HG02885 (cell line): ENCODE data around the gene DHX16.

Experiments
- ATAC-seq: cut with Tn5 transposase; IDR thresholded peaks from one replicate; pipeline ENCODE4 v1.9.1; 2021; ENCODE audit warnings: mild to moderate bottlenecking; ENCODE audit not compliant: unreplicated experiment, poor library complexity

The DHX16 gene

GRCh38 chr6:30643656-30644055 lies 29.1 kb downstream of the DHX16 start:
- no peak for ATAC-seq

DNA sequence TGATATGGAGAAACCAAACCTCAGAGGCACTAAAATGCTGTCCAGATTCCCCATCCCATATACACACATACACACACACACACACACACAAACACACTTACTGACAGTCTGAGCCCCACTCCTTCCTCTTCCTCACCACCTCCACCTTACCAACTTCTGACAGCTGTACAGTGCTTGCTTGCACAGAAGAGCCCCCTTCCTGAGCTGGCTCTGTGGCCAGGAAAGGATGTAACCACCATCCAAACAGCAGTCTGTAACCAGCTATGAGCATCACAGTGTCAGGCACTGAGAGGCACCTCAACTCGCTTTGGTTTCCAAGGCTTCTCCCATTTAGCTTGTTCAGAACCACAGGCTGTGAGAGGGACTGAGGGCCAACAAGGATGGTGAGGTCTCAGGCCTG lies 31.8 kb downstream of the DHX16 start:
- ATAC-seq: no peak

DNA sequence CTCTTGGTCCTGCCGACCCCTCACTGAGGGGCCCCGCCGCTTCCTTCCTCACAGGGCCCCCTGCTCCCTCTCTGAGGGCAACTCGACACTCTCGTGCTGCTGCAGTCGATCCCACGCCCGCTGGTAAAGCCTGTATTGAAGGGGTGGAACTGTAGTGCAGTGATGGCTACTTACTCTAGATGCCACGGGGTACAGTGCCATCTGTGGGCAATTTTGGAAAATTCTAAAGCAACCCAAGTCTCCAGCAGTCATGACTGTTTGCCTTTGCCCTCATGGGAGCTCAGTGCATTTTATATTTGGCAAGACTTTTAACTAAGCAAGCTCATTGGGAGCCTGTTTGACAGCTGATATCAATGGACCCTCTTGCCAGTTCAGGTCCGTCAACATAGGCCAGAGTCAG lies 32.3 kb downstream of the DHX16 start:
- ATAC-seq: no peak

DNA sequence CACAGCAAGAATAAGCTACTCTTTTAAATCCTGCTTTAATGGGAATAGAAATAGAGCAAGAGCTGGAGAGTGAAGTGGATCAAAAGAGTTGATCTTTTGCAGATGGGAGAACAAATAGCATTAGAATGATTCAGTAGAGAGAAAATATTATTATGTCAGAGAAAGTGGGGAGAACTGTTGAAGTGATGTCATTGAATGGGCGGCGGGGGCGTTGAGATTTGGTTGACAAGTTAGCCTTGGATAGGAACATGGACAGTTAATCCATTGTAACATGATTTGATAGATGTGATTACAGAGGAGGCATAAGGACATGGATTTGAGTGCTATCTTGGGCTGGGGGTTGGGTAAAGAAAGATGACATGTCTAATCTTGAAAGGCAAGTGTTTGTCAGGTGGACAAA lies 37.0 kb downstream of the DHX16 start:
- no peak for ATAC-seq

DNA sequence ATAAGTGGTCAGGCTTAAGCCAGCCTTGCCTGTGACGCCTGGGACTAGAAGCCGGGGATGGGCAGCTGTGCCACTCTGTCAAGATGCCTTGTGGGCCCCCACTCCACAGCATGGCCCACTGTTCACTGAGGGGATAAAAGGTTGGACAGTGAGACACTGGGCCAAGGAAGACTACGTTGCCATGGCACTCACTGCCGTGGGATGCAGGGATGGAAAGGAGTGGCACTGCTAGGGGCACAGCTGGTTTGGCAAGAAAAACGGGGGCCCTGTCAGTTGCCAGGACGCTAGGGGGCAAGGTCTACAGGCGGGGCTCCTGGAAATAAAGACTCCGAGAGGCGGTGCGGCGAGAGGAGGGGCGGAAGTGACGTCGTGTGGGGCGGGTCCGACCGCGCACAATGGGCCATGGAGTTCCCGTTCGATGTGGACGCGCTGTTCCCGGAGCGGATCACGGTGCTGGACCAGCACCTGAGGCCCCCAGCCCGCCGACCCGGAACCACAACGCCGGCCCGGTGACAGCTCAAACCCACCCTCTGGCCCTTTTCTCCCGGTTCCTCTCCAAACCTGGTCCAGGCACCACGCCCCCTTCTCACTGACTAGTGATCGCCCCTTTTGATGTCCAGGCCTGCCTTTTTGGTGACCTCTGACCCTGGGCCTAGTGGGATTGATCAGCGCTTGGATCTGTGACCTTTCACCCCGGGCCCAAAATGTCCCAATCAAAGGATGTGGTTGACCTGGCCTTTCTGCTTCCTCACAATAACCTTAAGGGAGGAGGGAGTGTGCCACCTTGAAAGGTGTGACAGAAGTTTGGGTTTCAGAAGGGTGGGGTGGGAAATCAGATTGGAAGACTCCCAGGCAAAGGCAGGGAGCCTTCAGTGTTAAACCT lies 46.1 kb downstream of the DHX16 start, which contains the start of gene ATAT1:
Gene ATAT1 (plus strand): TSS at position 391 of the 883 bp plus-strand sequence.
- peak; percentile 88 for ATAC-seq

DNA sequence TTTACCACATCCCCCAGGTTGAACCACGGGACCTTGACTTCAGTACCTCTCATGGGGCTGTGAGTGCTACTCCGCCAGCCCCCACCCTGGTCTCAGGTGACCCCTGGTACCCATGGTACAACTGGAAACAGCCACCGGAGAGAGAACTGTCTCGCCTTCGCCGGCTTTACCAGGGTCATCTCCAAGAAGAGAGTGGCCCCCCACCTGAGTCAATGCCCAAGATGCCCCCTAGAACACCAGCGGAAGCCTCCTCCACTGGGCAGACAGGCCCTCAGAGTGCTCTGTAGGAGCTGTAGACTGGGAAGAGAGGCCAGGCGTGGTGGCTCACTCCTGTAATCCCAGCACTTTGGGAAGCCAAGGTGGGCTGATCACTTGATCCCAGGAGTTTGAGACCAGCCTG lies 47.3 kb downstream of the DHX16 start:
- ATAC-seq: no peak

DNA sequence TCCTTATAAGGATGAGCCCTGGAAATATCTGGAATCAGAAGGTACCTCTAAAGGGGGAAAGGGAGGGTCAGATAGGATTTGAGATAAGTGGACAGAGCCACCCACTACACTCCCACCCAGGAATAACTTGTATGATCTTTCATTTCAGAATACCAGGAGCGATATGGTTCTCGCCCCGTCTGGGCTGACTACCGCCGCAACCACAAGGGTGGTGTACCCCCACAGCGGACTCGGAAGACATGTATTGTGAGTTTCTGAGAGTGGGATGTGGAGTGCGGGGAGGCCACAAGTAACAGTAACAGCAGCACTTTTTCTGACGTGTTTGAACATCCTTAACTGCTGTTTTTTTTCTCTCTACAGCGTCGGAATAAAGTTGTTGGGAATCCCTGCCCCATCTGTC lies 53.2 kb downstream of the DHX16 start:
- no peak for ATAC-seq

DNA sequence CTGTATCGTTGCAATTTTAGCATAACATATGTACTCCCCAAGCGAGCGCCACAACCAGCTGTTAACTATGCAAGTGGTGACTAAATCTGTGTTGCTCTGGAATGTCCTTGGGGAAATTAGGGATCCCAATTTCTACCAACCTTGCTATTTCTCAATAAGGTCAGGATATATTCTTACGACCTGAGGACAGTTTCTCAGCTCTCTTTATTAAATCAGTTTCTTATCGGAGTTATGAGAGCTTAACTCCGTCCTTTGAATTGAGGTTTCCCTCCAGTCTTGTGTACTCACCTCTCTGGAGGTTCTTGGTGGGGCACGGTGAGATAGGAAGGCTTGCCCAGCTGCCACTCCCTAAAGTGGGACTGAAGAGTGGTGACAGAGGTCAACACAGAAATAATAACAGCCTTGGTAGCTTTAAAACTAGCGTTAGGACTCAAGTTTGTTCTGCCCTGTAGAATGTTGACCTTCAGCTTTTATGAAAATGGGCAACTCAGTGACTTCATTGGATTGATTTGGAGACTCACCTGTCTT lies 54.5 kb downstream of the DHX16 start:
- no peak for ATAC-seq

- ATAC-seq: peak; percentile 77
These were observed 55.1 kb downstream of the DHX16 start, which contains the start of gene MRPS18B for GRCh38 chr6:30617565-30618269. Gene MRPS18B, plus strand, starts transcription at chr6:30617840. Its CDS starts 26 bp downstream, at chr6:30617866.

GRCh38 chr6:30616811-30617564 lies 55.8 kb downstream of the DHX16 start, which contains the start of gene PPP1R10:
Gene PPP1R10, minus strand, starts transcription at chr6:30617243. Its CDS starts 7,299 bp downstream, at chr6:30609944.
- ATAC-seq: peak; percentile 85

DNA sequence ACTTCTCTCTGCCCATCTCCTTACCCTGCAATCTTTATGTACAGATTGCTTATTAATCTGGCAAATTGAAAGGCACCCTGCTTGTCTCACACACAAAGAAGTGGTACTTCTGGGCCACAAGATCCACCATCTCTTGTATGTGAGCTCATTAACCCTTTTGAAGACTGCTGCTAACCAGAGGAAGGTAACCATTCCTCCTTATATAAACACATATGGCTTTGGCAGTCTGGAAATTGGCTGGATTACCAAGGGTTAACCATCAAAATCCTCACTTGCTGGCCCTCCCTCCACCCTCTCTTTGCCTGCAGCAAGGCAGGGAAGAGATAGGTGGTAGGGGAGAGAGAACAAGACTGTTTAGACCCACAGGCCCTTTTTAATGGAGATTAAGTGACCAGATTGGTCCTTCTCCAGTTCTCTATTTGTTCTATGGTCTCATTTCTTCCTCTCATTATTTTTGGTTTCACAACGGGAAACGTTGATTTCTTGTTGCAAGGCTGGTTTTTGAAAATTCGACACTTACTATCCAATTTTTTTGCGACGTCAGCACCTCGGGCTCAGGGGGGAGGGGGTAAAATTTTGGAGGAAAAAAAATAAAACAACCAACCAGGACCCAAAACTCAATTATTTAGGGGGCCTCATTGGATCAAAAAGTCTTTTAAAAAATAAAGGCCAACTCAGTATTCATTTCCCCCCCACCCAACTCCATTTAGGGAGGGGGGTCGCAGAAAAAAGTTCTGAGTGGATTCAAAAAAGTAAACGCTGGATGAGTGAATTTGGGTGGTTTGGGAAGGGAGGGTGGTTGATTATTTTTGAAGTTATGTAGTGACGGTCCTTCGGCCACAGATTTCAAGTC lies 56.6 kb downstream of the DHX16 start:
- no peak for ATAC-seq

GRCh38 chr6:30615219-30615957 lies 57.4 kb downstream of the DHX16 start:
- no peak for ATAC-seq

DNA sequence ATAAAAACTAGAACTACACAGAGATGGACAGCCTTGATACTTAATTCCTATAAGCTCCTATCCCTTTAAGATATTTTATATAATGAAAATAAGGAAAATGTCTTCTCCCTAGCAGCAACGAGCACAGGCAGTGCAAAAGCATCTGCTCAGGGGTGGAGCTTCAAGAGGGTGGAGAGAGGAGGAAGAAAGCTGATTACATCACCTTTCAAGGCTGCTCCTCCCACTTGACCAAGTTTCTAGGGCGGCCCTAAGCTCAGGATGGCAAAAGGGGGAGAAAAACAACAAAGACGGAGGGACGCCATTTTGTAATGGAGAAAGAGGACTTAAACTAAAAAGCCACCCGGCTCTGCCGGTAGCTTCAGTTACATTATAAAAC lies 58.0 kb downstream of the DHX16 start:
- peak; percentile 48 for ATAC-seq

GRCh38 chr6:30614044-30614842 lies 58.6 kb downstream of the DHX16 start:
- no peak for ATAC-seq

DNA sequence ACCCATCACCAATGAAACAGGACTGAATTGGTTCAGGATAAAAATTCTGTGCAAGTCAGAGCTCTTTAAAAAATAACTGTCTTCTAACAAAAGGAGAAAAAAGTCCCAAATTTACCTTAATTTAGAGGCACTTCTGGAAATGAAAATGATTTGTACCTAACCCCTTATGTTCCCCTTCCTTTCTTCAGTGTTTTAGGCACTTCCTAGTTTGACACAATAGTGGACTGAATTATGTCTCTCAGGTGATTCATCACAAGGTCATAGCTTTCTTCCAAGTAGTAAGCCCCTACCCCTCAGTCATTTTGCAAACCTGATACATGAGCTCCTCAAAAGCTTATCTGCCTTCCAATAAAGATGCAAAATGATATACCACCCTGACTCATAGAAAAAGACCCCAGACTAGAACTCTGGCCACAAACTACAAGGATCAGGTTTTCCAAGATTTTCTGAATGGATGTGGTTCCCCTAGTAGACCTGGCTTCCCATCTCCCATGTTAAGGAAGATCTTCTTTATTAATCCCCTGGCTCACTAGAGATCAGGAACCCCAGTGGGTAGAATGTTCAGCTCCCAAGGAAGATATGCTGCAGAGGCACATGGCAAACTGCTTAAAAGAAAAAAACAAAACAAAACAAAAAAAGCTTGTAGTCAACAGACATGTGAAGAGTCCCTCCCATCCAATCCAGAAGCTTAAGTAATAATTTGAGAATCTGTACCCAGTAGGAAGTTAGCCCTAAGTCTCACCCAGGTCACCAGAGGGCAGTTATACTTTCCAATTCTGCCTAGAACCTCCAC lies 59.4 kb downstream of the DHX16 start:
- ATAC-seq: no peak

DNA sequence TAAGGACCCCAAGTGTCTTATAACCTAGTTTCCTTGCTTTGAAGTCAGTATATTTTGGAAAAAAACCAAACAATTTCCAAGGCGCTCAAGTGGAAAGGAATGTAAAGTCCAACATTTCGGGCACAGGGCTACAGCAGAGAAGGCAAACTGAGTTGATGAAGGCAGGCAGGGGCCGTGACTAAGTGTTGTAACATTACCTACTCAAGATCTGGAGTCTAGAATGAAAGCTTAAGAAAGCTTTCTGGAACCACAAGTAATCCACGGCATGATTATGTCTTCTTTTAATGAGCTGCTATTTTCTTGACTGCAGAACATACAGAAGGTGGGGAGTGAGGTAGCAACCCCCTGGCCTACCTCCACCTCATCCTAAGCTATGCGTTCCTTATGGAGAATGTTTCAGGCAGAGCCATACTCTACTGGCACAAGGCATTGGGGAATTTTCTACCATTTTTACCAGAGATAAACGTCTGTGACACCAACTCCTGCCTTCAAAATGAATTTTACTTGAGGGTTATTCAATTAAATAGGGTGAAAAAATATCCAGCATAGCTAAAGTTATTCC lies 60.0 kb downstream of the DHX16 start:
- ATAC-seq: no peak

DNA sequence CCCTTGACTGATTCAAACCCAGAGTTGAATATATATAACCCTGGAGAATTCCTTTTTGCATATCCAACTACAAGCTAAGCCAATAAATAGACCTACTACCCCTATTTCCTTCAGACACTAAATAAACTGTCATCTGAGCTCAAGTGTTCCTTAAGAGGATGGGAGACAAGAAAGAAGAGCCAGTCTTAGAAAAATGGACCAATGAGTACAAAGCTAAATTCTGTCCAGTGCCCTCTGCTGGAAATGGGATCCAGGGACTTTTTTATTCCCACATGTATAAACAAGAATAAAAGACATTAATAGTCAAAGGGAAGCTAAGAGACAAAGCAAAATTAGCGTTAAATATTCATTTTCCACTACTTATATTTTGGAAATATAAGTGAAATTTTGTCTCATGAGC lies 60.6 kb downstream of the DHX16 start:
- no peak for ATAC-seq
